Stimulated activated CD4-positive, alpha-beta T cell treated with anti-CD3 and anti-CD28 coated beads, Interleukin-2, amount 100 ng/mL, for 24 hours (primary cell): ENCODE results near the gene ZNF750.

ENCODE experiments used
- DNase-seq, 2 donors: peaks; one replicate each; pipeline ENCODE4 v3.0.0-alpha.2; 2020

The ZNF750 gene

GRCh38 chr17:82839617-82840292 is at the start of gene ZNF750:
Gene ZNF750 (minus strand): TSS chr17:82840022. CDS start chr17:82832454, 7,568 bp downstream.
- DNase-seq = no peak

- no peak for DNase-seq
Measured at GRCh38 chr17:82888583-82889495, 49.0 kb upstream of the ZNF750 start.

- no peak for DNase-seq
Measured at GRCh38 chr17:82887255-82888164, 47.7 kb upstream of the ZNF750 start.

- DNase-seq = peak in 1 of 2 donors; percentile 32
Measured at GRCh38 chr17:82884970-82885353, 45.1 kb upstream of the ZNF750 start.

- DNase-seq = no peak
Measured at GRCh38 chr17:82884341-82884969, 44.6 kb upstream of the ZNF750 start.

- DNase-seq = no peak
Measured at GRCh38 chr17:82883419-82884031, 43.7 kb upstream of the ZNF750 start.

- peak; percentile 72 to 74 for DNase-seq
Measured at GRCh38 chr17:82882715-82883418, 43.0 kb upstream of the ZNF750 start.

GRCh38 chr17:82881900-82882714 is 42.3 kb upstream of the ZNF750 start:
- DNase-seq = no peak

GRCh38 chr17:82881324-82881823 is 41.6 kb upstream of the ZNF750 start:
- no peak for DNase-seq

- no peak for DNase-seq
Measured at GRCh38 chr17:82880620-82881323, 41.0 kb upstream of the ZNF750 start.

- no peak for DNase-seq
Measured at GRCh38 chr17:82879241-82879640, 39.4 kb upstream of the ZNF750 start.

GRCh38 chr17:82878527-82878926 is 38.7 kb upstream of the ZNF750 start:
- DNase-seq = no peak

- no peak for DNase-seq
Measured at GRCh38 chr17:82876602-82877379, 37.0 kb upstream of the ZNF750 start.

- DNase-seq = no peak
Measured at GRCh38 chr17:82876149-82876548, 36.3 kb upstream of the ZNF750 start.

- no peak for DNase-seq
Measured at GRCh38 chr17:82875407-82875856, 35.6 kb upstream of the ZNF750 start.

GRCh38 chr17:82874011-82874835 is 34.4 kb upstream of the ZNF750 start:
- DNase-seq = no peak

- DNase-seq = no peak
Measured at GRCh38 chr17:82873521-82873920, 33.7 kb upstream of the ZNF750 start.
